GM12874 (cell line): ENCODE data around the gene FPR2.

Experiments
- CTCF ChIP-seq: IDR thresholded peaks from 2 replicates; pipeline ENCODE4 v1.5.1; 2011; ENCODE audit warnings: low read depth, mild to moderate bottlenecking, control low read depth, low read length, moderate library complexity; ENCODE audit not compliant: insufficient read depth

The FPR2 gene

GRCh38 chr19:51743405-51743804, 17.6 kb upstream of the FPR2 start:
- TF ChIP-seq CTCF = no peak

- TF ChIP-seq CTCF = no peak
Observed at GRCh38 chr19:51746731-51747130, 14.2 kb upstream of the FPR2 start.

- no peak for TF ChIP-seq CTCF
Observed at GRCh38 chr19:51749979-51750378, 11.0 kb upstream of the FPR2 start.

GRCh38 chr19:51750400-51751094, 10.4 kb upstream of the FPR2 start:
- TF ChIP-seq CTCF = no peak

GRCh38 chr19:51751655-51752054, 9.3 kb upstream of the FPR2 start, which contains the start of gene FPR1:
TSS of gene FPR1 (minus strand) at chr19:51751878. CDS start at chr19:51746994, 4,884 bp downstream.
- TF ChIP-seq CTCF = no peak

- TF ChIP-seq CTCF = no peak
Observed at GRCh38 chr19:51754109-51754508, 6.9 kb upstream of the FPR2 start.

- no peak for TF ChIP-seq CTCF
Observed at GRCh38 chr19:51754770-51755169, 6.2 kb upstream of the FPR2 start.
